Measurements from ENCODE around the gene MYO5C. TPM values are rescaled to one million over a fixed set of nuclear protein-coding genes. Genes with fewer than 3 reads are reported as not detected.

Gene MYO5C
- total and polyA plus RNA-seq, 2 of the 13 experiments (the other 11 are each of a cell fraction or from before 2014, with no cell fraction given): 15.7 to 23.7 TPM

GRCh38 chr15:52179278-52180195 lies 116.1 kb downstream of the MYO5C start (continued):
- TF ChIP-seq ZNF83 (CRISPR knock-in tag; IDR thresholded peaks at IDR 0.05; ENCODE audit: borderline replicate concordance): no peak
- TF ChIP-seq PITX1 (CRISPR knock-in tag; IDR thresholded peaks at IDR 0.05): 0 out of 2 replicates have a peak, but pooled peaks have one; percentile 36
- no peak for TF ChIP-seq NAIF1 (CRISPR knock-in tag; IDR thresholded peaks at IDR 0.05; ENCODE audit: borderline replicate concordance)
- TF ChIP-seq ZNF547 (CRISPR knock-in tag; IDR thresholded peaks at IDR 0.05): 0 out of 2 replicates have a peak, but pooled peaks have one; percentile 44
- TF ChIP-seq CENPT (CRISPR knock-in tag; IDR thresholded peaks at IDR 0.05; ENCODE audit: low read depth): peak; percentile 88; the same call in 1 of the 2 replicates
- 0 out of 2 replicates have a peak, but pooled peaks have one; percentile 12 for TF ChIP-seq FOXM1 (CRISPR knock-in tag; IDR thresholded peaks at IDR 0.05)
- no peak for TF ChIP-seq ZNF260 (CRISPR knock-in tag; IDR thresholded peaks at IDR 0.05; ENCODE audit: borderline replicate concordance, low read depth)
- TF ChIP-seq, protein P1, sequence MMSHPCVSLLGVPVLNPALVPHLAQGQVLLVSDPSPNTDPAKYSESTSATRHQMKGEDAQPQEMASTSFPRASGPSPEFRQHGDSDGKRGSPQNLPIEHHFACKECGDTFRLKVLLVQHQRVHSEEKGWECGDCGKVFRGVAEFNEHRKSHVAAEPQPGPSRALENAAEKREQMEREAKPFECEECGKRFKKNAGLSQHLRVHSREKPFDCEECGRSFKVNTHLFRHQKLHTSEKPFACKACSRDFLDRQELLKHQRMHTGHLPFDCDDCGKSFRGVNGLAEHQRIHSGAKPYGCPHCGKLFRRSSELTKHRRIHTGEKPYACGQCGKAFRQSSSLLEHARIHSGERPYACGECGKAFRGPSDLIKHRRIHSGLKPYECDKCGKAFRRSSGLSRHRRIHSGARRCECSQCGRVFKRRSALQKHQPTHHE (CRISPR knock-in tag; IDR thresholded peaks at IDR 0.05; ENCODE audit: borderline replicate concordance): 0 out of 2 replicates have a peak, but pooled peaks have one; percentile 20
- no peak for TF ChIP-seq CHCHD3 (CRISPR knock-in tag; IDR thresholded peaks at IDR 0.05)
- TF ChIP-seq ZNF124 (CRISPR knock-in tag; IDR thresholded peaks at IDR 0.05): no peak
- TF ChIP-seq, protein P2, sequence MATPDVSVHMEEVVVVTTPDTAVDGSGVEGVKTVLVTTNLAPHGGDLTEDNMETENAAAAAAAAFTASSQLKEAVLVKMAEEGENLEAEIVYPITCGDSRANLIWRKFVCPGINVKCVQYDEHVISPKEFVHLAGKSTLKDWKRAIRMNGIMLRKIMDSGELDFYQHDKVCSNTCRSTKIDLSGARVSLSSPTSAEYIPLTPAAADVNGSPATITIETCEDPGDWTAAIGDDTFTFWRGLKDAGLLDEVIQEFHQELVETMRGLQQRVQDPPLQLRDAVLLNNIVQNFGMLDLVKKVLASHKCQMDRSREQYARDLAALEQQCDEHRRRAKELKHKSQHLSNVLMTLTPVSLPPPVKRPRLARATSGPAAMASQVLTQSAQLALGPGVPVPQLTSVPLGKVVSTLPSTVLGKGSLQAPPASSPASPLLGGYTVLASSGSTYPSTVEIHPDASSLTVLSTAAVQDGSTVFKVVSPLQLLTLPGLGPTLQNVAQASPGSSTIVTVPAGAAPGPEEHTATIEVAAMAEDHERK (CRISPR knock-in tag; IDR thresholded peaks at IDR 0.05; ENCODE audit: low read depth): 0 out of 2 replicates have a peak, but pooled peaks have one; percentile 13
- TF ChIP-seq REPIN1 (CRISPR knock-in tag; IDR thresholded peaks at IDR 0.05; ENCODE audit: borderline replicate concordance, low read depth): peak; percentile 61; the same call in 1 of the 2 replicates
- TF ChIP-seq FOXK2 (IDR thresholded peaks at IDR 0.05): no peak
- peak; percentile 55; the same call in 1 of the 2 replicates for TF ChIP-seq ZIK1 (CRISPR knock-in tag; IDR thresholded peaks at IDR 0.05; ENCODE audit: borderline replicate concordance, low read depth)
- no peak for TF ChIP-seq FOXO4 (CRISPR knock-in tag; conservative IDR thresholded peaks at IDR 0.05)
- TF ChIP-seq ZNF556 (CRISPR knock-in tag; IDR thresholded peaks at IDR 0.05; ENCODE audit: borderline replicate concordance): peak; percentile 47; the same call in 1 of the 2 replicates
- 0 out of 2 replicates have a peak, but pooled peaks have one; percentile 41 for TF ChIP-seq ZNF724P (CRISPR knock-in tag; IDR thresholded peaks at IDR 0.05; ENCODE audit: borderline replicate concordance)
- TF ChIP-seq ERF (CRISPR knock-in tag; IDR thresholded peaks at IDR 0.05): peak; percentile 36; the same call in 1 of the 2 replicates
- TF ChIP-seq, protein P3, sequence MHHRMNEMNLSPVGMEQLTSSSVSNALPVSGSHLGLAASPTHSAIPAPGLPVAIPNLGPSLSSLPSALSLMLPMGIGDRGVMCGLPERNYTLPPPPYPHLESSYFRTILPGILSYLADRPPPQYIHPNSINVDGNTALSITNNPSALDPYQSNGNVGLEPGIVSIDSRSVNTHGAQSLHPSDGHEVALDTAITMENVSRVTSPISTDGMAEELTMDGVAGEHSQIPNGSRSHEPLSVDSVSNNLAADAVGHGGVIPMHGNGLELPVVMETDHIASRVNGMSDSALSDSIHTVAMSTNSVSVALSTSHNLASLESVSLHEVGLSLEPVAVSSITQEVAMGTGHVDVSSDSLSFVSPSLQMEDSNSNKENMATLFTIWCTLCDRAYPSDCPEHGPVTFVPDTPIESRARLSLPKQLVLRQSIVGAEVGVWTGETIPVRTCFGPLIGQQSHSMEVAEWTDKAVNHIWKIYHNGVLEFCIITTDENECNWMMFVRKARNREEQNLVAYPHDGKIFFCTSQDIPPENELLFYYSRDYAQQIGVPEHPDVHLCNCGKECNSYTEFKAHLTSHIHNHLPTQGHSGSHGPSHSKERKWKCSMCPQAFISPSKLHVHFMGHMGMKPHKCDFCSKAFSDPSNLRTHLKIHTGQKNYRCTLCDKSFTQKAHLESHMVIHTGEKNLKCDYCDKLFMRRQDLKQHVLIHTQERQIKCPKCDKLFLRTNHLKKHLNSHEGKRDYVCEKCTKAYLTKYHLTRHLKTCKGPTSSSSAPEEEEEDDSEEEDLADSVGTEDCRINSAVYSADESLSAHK (CRISPR knock-in tag; IDR thresholded peaks at IDR 0.05; ENCODE audit: borderline replicate concordance): no peak
- peak; percentile 38 to 65; a peak in 3 of 4 replicates for TF ChIP-seq POLR2A (IDR thresholded peaks at IDR 0.05; ENCODE audit: insufficient read depth in 1 of 2, low read depth in 2 of 2, low read length in 2 of 2)
- no peak for TF ChIP-seq SUZ12 (IDR thresholded peaks at IDR 0.05; ENCODE audit: low read depth, low read length)
- TF ChIP-seq TCF7L2 (IDR thresholded peaks at IDR 0.05; ENCODE audit: low read depth, low read length): no peak
